Choroid plexus epithelial cell (primary cell): ENCODE measurements around the gene NUP153.

Source experiments
- DNase-seq: peaks from one replicate; pipeline ENCODE4 v3.0.0-alpha.2; 2010; ENCODE audit warnings: low read depth
- H3K4me3 ChIP-seq: 2 replicates; pipeline ENCODE4 v1.5.1; 2011; ENCODE audit warnings: low read depth, mild to moderate bottlenecking, control low read depth, low read length, moderate library complexity
- TF ChIP-seq, protein P1 (sequence below): conservative IDR thresholded peaks from 2 replicates; pipeline ENCODE4 v1.5.1; 2011; ENCODE audit warnings: low read depth, mild to moderate bottlenecking, control low read depth, inconsistent platforms, low read length, moderate library complexity

Gene NUP153

DNA sequence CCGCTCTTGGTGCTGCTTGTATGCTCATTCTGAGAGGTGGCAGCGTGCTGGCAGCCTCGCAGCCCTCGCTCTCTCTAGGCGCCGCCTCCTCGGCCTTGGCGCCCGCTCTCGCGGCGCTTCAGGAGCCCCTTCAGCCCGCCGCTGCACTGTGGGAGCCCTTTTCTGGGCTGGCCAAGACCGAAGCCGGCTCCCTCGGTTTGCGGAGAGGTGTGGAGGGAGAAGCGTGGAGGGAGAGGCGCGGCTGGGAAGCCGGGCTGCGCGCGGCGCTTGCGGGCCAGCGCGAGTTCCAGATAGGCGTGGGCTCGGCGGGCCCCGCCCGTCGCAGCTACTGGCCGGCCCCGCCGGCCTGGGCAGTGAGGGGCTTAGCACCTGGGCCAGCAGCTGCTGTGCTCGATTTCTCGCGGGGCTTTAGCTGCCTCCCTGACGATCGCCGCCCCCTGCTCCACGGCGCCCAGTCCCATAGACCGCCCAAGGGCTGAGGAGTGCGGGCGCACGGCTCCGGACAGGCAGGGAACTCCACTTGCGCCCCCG is 126.1 kb downstream of the NUP153 start:
- H3K4me3 ChIP-seq = peak overlapping the region; percentile 55
- TF ChIP-seq, protein P1, sequence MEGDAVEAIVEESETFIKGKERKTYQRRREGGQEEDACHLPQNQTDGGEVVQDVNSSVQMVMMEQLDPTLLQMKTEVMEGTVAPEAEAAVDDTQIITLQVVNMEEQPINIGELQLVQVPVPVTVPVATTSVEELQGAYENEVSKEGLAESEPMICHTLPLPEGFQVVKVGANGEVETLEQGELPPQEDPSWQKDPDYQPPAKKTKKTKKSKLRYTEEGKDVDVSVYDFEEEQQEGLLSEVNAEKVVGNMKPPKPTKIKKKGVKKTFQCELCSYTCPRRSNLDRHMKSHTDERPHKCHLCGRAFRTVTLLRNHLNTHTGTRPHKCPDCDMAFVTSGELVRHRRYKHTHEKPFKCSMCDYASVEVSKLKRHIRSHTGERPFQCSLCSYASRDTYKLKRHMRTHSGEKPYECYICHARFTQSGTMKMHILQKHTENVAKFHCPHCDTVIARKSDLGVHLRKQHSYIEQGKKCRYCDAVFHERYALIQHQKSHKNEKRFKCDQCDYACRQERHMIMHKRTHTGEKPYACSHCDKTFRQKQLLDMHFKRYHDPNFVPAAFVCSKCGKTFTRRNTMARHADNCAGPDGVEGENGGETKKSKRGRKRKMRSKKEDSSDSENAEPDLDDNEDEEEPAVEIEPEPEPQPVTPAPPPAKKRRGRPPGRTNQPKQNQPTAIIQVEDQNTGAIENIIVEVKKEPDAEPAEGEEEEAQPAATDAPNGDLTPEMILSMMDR = no peak
- DNase-seq = peak; percentile 42

DNA sequence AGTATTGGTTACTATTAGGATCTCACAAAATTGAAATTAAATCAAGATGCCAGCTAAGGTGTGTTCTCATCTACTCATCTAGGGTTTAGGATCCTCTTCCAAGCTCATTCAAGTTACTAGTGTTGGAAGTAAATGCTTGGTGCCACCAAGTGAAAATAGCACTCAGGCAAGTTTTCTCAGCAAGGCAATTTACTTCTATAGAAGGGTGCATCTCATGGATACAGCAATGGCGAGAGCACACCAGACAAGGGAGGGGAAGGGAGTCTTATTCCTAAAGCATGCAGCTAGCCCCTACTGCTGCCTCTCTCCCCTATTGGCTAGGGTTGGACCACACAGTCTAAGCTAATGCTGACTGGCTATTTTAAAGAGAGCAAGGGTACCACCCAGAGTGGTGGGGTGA is 129.7 kb downstream of the NUP153 start:
- TF ChIP-seq, protein P1 = no peak
- no peak for DNase-seq
- H3K4me3 ChIP-seq = no peak overlapping the region

GRCh38 chr6:17574866-17575560 is 131.7 kb downstream of the NUP153 start:
- TF ChIP-seq, protein P1 = no peak
- H3K4me3 ChIP-seq = no peak overlapping the region
- peak; percentile 75 for DNase-seq

- TF ChIP-seq, protein P1 = no peak
- no peak overlapping the region for H3K4me3 ChIP-seq
Measured at GRCh38 chr6:17565399-17565798, 141.3 kb downstream of the NUP153 start.

More at GRCh38 chr6:17565399-17565798, 141.3 kb downstream of the NUP153 start:
- DNase-seq = no peak
